ENCODE results near the gene CDH15.

CDH15 gene

DNA sequence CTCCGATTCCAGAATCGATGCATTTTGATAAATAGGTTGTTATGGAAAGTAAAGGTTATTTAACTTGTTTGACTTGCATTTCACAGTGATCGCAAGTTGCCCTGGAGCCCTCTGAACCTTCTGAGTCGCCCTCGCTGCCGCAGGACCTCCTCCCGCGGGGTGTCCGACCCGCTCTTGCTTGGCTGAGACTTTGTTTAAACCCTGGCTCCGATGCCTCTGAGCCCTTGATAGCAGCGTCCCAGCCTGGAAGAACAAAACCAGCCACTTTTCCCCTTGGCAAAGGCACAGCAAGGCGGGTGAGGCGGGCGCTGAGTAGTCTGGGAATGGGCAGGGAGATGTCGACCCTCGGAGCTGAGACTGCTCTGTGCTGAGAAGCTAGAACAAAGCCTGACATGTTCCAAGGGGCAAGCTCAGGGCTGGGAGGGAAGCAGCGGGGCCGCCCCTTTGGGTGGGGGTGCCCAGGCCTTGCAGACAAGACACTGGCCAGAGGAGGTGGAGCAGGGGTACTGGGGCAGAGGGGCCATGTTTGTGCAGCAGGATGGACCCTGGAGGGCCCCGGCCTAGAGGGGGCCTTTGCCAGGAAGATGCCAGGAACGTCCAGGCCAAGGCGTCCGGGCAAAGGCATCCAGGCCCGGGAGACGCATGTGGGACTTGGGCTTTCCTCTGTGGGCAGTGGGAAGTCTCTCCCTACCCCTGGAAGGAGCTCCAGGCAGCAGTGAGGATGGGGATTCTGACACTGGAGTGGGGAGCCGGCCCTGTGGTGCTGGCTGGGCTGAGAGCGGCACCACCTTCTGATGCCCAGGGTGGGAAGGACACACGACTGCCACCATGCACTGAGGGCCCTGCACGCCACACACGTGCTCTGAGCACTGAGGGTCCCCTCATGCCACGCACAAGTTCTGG, 30.3 kb upstream of the CDH15 start:
- DNase-seq (ENCODE audit: low read depth in 2 of 2): no peak

DNA sequence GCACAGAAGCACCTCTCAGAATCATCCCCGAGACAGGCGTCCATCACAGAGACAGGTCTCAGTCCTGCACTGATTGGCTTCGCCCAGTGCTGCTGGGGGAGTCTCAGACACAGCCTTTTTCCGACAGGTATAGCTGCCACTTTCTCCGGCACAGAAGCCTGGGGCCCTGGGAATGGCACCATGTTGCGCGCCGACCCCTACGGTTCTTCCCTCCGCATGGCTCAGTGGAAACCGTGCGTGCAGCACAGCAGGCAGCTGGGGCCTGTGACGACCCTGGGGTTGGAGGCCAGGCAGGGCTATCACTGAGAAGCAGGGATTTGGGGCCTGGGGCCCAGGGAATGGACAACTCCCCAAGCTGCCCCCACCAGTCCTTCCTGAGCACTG, 29.7 kb upstream of the CDH15 start:
- DNase-seq (ENCODE audit: low read depth in 2 of 2): no peak

DNA sequence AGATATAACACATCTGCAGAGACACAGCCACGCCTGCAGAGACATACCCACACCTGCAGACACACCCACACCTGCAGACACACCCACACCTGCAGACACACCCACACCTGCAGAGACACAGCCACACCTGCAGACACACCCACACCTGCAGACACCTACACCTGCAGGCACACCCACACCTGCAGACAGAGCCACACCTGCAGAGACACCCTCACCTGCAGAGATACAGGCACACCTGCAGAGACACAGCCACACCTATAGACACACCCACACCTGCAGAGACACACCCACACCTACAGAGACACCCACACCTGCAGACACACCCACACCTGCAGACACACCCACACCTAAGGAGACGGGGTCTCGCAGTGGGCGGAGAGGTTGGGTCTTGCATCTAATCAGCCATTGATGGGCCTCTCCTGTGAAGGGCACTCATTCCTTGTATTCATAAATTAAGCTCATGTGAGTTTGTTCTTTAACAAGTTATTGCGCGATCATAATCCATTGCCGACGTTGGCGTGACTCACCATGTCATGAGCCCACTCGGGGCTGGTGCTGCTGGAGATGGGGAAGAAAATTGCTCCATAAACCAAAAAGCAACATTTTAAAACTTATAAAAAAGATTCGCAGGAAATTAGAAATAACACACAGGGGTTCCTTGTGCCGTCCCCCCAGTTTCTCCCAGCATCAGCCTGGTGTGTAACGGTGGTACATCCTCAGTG, 28.9 kb upstream of the CDH15 start:
- no peak for DNase-seq (ENCODE audit: low read depth in 2 of 2)

DNA sequence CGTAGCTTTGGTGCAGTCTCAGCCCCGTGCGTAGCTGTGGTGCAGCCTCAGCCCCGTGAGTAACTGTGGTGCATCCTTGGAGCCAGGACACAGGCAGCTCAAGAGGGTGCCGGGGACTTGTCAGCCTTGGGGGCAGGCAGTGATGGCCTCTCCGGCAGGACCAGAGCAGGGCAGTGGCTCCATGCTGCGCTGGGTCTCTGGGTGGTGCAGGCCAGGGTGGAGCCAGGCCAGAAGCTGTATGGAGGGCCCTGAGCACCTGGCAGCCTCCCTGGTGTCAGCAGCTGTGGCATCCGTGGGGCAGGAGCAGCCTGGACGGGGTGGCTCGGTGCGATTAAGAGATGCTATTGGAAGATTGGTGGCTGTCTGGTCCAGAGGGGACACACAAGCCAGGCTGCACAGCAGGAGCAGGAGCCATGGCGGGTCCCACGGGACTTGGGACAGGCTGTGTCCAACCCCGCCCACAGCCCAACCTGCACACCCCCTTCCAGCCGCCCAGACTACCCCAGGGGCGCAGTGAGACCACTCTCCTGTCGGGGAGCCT, 28.3 kb upstream of the CDH15 start:
- DNase-seq (ENCODE audit: low read depth in 2 of 2): no peak

- DNase-seq (ENCODE audit: low read depth in 2 of 2): no peak
Observed at GRCh38 chr16:89143911-89144675, 27.5 kb upstream of the CDH15 start.

GRCh38 chr16:89144681-89145080, 26.9 kb upstream of the CDH15 start:
- DNase-seq (ENCODE audit: low read depth in 2 of 2): no peak

DNA sequence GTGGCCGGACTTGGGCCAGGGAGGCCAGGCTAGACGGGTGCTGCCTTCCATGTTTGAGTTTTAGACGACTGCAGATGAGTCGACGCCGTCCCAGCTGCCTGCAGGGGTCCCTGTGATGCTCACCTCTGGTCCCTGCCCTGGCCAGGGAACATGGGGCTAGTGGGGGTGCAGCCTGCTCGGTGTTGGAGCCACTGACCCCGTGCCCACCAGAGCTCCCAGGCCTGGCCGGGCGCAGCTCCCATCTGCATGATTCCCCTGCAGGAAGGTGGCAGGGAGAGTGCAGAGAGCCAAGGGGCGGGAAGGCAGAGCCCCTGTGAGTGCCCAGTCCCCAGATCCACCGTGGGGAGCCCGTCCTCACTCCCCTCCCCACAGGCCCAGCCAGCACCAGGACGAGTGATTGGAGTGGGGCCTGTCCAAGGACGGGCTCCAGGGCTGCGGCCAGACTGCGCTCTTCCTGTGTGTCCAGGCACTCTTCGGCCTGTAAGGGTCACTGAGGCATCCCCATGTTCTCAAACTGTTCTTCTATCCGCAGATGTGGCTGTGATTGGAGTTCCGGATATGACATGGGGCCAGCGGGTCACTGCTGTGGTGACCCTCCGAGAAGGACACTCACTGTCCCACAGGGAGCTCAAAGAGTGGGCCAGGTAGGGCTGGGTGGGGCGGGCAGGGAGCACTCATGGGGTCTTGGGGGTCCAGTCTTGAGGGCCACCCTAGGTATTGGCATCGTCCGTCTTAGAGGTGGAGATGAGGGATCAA, 26.0 kb upstream of the CDH15 start:
- no peak for DNase-seq (ENCODE audit: low read depth in 2 of 2)

GRCh38 chr16:89146211-89147005, 25.1 kb upstream of the CDH15 start:
- no peak for DNase-seq (ENCODE audit: low read depth in 2 of 2)

- no peak for DNase-seq (ENCODE audit: low read depth in 2 of 2)
Observed at GRCh38 chr16:89147085-89147817, 24.3 kb upstream of the CDH15 start.

DNA sequence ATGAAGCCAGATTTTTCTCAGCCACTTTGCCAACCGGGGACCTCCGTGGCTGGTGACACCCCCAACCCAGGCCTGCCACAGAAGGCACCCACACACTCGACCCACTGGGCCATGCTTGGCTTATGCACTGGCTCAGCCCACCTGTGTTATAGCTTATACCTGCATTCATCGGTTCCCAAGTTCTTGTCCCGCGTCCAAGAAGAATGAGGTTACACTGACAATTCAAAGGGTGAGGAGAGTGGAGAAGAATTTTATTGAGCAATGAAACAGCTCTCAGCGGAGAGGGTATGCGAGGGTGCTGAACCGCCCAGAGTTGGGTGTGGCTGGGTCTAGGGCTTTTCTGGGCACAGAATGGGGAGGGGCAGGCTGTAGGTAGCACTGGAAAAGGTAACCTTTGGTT, 22.2 kb upstream of the CDH15 start:
- DNase-seq (ENCODE audit: low read depth in 2 of 2): no peak

DNA sequence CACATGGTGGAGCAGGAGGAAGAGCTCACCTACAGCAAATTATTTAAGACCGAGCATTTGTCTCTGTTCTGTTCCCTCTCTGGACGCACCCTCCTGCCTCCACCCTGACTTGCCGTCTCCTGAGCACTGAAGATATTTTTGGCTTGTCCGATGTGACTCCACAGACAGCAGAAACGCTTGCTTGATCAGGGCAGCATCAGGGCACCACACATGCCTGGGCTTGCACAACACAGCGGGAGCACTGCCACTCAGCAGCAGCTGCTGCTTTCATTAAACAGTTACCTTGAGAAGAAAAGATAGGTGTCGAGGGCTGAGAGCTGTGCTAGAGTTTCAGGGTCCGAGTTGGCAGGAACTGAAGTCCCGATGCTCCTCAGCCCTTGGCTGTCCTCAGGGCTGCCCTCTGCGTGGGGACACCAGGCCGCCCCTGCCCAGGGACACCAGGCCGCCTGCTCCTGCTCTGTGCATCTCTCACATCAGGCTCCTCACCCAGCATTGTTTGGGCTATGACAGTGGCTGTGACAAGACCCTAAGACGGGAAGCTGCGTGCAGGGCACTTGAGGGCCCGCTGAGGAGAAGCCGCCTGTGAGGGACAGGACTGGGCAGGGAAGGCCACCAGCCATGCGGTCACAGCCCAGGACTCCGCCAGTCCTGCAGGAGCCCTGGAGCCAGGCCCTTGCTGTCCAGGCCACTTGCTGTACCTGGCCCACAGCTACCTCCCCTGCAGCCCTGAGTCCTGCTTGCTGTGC, 21.3 kb upstream of the CDH15 start:
- no peak for DNase-seq (ENCODE audit: low read depth in 2 of 2)

- no peak for DNase-seq (ENCODE audit: low read depth in 2 of 2)
Observed at GRCh38 chr16:89150981-89151380, 20.6 kb upstream of the CDH15 start.

DNA sequence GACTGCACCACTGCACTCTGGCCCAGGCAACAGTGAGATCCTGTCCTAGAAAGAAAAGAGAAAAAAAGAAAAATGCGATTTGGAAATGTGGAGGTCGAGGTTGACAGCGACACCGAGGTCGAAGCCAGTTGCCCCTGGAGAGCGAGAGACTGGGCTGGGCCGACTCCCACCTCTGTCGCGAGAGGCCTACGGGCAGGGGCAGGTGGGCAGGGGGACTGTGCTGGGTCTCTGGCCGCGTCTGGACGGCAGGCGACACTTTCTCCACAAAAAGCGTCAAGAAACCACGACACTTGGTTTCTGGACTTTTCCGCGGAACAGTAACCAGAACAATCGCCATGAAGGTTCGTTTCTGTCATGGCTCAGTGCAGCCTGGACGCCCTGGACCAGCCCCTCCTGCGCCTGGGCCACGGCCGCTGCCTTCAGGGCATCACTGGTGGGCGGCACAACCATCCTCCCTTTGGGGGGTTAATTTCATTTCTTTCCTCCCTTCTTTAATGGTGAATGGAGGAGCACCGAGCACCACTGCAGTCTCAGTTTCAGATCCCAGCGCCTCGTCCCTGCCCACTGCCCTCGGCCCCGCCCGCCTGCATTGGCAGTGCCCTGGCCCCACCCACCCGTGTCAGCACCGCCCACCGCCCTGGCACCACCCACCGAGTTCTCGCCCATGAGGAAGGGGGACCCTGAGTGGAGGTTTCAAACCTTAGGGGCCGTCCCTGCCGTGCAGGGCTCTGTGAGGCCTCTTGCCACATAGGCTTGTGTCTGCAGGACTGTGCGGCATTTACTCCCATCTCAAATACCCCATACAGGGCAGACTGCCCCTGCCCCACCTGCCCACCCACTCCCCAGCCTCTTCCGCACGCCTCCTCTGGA, 18.5 kb upstream of the CDH15 start:
- no peak for DNase-seq (ENCODE audit: low read depth in 2 of 2)

GRCh38 chr16:89153848-89154271, 17.7 kb upstream of the CDH15 start:
- DNase-seq (ENCODE audit: low read depth in 2 of 2): no peak

- no peak for DNase-seq (ENCODE audit: low read depth in 2 of 2)
Observed at GRCh38 chr16:89154390-89155183, 17.0 kb upstream of the CDH15 start.

GRCh38 chr16:89155184-89155679, 16.3 kb upstream of the CDH15 start:
- DNase-seq (ENCODE audit: low read depth in 2 of 2): no peak
